GM23338 (cell line): ENCODE measurements around the gene TIAM1.

Experiments used
- CREB1 ChIP-seq: fragments of 250-450 bp; sonication (Bioruptor Pico); IDR thresholded peaks from 2 replicates; pipeline ENCODE4 v1.5.0; 2020; ENCODE audit warnings: low read depth, mild to moderate bottlenecking, moderate library complexity
- CTCF ChIP-seq, 2 experiments: fragments of 200-600 bp in 1 of 2; sonication (generic) in 1 of 2; conservative IDR thresholded peaks; 2 replicates each; pipeline versions ENCODE4 v1.5.1 to v1.6.1; 2016 to 2017; ENCODE audit warnings: antibody characterized with exemption in 2 of 2, low read depth in 2 of 2, mild to moderate bottlenecking in 2 of 2, moderate library complexity in 1 of 2
- EZH2 ChIP-seq: fragments of 200-600 bp; sonication (generic); IDR thresholded peaks from one replicate; pipeline ENCODE4 v1.8.0; 2017; ENCODE audit warnings: antibody characterized with exemption, mild to moderate bottlenecking, low read depth; ENCODE audit not compliant: unreplicated experiment
- EZH2phosphoT487 ChIP-seq: fragments of 200-600 bp; sonication (generic); IDR thresholded peaks from one replicate; pipeline ENCODE4 v1.8.1; 2018; ENCODE audit warnings: antibody characterized with exemption; ENCODE audit not compliant: unreplicated experiment
- JUNB ChIP-seq: IDR thresholded peaks from one replicate; pipeline ENCODE4 v1.6.1; 2016; ENCODE audit warnings: antibody characterized with exemption; ENCODE audit not compliant: unreplicated experiment
- POLR2AphosphoS5 ChIP-seq: IDR thresholded peaks from 2 replicates; pipeline ENCODE4 v1.6.1; 2016; ENCODE audit warnings: antibody characterized with exemption, low read depth
- STAT1 ChIP-seq: IDR thresholded peaks from one replicate; pipeline ENCODE4 v1.6.1; 2016; ENCODE audit warnings: antibody characterized with exemption; ENCODE audit not compliant: unreplicated experiment
- ZNF114 ChIP-seq: fragments of 250-450 bp; sonication (Bioruptor Pico); IDR thresholded peaks from 2 replicates; pipeline ENCODE4 v1.5.0; 2020; ENCODE audit warnings: mild to moderate bottlenecking, moderate library complexity
- ZNF331 ChIP-seq: fragments of 250-450 bp; sonication (Bioruptor Pico); IDR thresholded peaks from 2 replicates; pipeline ENCODE4 v1.5.0; 2020; ENCODE audit warnings: low read depth, mild to moderate bottlenecking, moderate library complexity
- TF ChIP-seq, protein P1 (sequence below): IDR thresholded peaks from one replicate; pipeline ENCODE4 v1.6.1; 2018; ENCODE audit warnings: antibody characterized with exemption; ENCODE audit not compliant: unreplicated experiment
- TF ChIP-seq, protein P2 (sequence below): IDR thresholded peaks from 2 replicates; pipeline ENCODE4 v1.6.1; 2016; ENCODE audit warnings: antibody characterized with exemption
- TF ChIP-seq, protein P3 (sequence below): fragments of 250-450 bp; sonication (Bioruptor Pico); IDR thresholded peaks from 2 replicates; pipeline ENCODE4 v1.5.0; 2020; ENCODE audit warnings: mild to moderate bottlenecking, moderate library complexity

GRCh38 chr21:31213787-31214186 lies 130.3 kb downstream of the TIAM1 start:
- peak; percentile 18 to 47; a peak in 2 of 4 replicates for TF ChIP-seq CTCF (conservative IDR thresholded peaks at IDR 0.05; ENCODE audit: low read depth in 2 of 2)
- TF ChIP-seq EZH2phosphoT487 = no peak
- TF ChIP-seq POLR2AphosphoS5 = no peak
- TF ChIP-seq EZH2 = no peak
- TF ChIP-seq, protein P1, sequence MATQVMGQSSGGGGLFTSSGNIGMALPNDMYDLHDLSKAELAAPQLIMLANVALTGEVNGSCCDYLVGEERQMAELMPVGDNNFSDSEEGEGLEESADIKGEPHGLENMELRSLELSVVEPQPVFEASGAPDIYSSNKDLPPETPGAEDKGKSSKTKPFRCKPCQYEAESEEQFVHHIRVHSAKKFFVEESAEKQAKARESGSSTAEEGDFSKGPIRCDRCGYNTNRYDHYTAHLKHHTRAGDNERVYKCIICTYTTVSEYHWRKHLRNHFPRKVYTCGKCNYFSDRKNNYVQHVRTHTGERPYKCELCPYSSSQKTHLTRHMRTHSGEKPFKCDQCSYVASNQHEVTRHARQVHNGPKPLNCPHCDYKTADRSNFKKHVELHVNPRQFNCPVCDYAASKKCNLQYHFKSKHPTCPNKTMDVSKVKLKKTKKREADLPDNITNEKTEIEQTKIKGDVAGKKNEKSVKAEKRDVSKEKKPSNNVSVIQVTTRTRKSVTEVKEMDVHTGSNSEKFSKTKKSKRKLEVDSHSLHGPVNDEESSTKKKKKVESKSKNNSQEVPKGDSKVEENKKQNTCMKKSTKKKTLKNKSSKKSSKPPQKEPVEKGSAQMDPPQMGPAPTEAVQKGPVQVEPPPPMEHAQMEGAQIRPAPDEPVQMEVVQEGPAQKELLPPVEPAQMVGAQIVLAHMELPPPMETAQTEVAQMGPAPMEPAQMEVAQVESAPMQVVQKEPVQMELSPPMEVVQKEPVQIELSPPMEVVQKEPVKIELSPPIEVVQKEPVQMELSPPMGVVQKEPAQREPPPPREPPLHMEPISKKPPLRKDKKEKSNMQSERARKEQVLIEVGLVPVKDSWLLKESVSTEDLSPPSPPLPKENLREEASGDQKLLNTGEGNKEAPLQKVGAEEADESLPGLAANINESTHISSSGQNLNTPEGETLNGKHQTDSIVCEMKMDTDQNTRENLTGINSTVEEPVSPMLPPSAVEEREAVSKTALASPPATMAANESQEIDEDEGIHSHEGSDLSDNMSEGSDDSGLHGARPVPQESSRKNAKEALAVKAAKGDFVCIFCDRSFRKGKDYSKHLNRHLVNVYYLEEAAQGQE = no peak
- TF ChIP-seq ZNF114 = no peak
- no peak for TF ChIP-seq ZNF331 (CRISPR knock-in tag)
- TF ChIP-seq, protein P2, sequence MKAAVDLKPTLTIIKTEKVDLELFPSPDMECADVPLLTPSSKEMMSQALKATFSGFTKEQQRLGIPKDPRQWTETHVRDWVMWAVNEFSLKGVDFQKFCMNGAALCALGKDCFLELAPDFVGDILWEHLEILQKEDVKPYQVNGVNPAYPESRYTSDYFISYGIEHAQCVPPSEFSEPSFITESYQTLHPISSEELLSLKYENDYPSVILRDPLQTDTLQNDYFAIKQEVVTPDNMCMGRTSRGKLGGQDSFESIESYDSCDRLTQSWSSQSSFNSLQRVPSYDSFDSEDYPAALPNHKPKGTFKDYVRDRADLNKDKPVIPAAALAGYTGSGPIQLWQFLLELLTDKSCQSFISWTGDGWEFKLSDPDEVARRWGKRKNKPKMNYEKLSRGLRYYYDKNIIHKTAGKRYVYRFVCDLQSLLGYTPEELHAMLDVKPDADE = no peak
- TF ChIP-seq JUNB = no peak
- no peak for TF ChIP-seq CREB1 (CRISPR knock-in tag)
- TF ChIP-seq, protein P3, sequence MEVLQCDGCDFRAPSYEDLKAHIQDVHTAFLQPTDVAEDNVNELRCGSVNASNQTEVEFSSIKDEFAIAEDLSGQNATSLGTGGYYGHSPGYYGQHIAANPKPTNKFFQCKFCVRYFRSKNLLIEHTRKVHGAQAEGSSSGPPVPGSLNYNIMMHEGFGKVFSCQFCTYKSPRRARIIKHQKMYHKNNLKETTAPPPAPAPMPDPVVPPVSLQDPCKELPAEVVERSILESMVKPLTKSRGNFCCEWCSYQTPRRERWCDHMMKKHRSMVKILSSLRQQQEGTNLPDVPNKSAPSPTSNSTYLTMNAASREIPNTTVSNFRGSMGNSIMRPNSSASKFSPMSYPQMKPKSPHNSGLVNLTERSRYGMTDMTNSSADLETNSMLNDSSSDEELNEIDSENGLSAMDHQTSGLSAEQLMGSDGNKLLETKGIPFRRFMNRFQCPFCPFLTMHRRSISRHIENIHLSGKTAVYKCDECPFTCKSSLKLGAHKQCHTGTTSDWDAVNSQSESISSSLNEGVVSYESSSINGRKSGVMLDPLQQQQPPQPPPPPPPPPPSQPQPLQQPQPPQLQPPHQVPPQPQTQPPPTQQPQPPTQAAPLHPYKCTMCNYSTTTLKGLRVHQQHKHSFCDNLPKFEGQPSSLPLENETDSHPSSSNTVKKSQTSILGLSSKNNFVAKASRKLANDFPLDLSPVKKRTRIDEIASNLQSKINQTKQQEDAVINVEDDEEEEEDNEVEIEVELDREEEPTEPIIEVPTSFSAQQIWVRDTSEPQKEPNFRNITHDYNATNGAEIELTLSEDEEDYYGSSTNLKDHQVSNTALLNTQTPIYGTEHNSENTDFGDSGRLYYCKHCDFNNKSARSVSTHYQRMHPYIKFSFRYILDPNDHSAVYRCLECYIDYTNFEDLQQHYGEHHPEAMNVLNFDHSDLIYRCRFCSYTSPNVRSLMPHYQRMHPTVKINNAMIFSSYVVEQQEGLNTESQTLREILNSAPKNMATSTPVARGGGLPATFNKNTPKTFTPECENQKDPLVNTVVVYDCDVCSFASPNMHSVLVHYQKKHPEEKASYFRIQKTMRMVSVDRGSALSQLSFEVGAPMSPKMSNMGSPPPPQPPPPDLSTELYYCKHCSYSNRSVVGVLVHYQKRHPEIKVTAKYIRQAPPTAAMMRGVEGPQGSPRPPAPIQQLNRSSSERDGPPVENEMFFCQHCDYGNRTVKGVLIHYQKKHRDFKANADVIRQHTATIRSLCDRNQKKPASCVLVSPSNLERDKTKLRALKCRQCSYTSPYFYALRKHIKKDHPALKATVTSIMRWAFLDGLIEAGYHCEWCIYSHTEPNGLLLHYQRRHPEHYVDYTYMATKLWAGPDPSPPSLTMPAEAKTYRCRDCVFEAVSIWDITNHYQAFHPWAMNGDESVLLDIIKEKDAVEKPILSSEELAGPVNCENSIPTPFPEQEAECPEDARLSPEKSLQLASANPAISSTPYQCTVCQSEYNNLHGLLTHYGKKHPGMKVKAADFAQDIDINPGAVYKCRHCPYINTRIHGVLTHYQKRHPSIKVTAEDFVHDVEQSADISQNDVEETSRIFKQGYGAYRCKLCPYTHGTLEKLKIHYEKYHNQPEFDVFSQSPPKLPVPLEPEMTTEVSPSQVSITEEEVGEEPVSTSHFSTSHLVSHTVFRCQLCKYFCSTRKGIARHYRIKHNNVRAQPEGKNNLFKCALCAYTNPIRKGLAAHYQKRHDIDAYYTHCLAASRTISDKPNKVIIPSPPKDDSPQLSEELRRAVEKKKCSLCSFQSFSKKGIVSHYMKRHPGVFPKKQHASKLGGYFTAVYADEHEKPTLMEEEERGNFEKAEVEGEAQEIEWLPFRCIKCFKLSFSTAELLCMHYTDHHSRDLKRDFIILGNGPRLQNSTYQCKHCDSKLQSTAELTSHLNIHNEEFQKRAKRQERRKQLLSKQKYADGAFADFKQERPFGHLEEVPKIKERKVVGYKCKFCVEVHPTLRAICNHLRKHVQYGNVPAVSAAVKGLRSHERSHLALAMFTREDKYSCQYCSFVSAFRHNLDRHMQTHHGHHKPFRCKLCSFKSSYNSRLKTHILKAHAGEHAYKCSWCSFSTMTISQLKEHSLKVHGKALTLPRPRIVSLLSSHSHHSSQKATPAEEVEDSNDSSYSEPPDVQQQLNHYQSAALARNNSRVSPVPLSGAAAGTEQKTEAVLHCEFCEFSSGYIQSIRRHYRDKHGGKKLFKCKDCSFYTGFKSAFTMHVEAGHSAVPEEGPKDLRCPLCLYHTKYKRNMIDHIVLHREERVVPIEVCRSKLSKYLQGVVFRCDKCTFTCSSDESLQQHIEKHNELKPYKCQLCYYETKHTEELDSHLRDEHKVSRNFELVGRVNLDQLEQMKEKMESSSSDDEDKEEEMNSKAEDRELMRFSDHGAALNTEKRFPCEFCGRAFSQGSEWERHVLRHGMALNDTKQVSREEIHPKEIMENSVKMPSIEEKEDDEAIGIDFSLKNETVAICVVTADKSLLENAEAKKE (CRISPR knock-in tag) = no peak
- TF ChIP-seq STAT1 = no peak
